GM18861 (cell line): ENCODE data around the gene IDH1.
"Not testable (repeated sequence)": the region's sequence is repeated elsewhere in the genome, so short reads cannot be mapped to it uniquely, and the experiment has no call there.

Source experiments
- ATAC-seq: cut with Tn5 transposase; IDR thresholded peaks from one replicate; pipeline ENCODE4 v1.9.1; 2021; ENCODE audit not compliant: unreplicated experiment

Gene IDH1

DNA sequence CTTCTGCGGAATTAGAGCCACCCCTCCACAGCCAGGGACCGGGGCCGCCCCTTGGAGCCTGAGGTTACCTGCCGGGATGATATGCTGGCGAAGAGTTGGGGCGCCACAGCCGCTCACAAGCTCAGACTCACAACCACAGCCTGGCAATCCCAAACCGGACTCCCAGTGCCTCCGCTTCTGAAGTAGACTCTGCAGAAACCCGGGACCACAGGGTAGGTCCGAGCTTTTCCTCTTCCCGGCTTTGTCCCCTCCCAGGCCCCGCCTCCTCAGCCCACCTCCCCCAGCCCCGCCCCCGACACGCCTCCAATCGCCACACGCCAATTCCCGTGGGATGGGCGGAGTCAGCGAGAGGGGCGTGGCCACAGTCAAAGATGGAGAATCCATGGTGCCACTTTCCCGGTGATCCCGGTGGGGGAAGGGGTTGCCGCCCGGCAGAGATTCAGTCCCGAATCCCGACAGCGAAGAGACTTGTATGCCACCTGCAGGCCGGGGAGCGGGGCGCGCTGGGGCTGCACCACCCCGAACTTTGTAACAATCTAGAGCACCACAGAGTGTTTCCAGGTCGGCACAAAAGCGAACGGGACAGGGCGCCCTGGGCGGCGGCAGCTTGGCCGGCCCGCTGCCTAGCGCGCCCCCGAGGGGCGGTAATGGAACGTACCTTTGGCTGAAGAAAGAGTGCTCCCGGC is at the start of gene IDH1:
Gene IDH1, minus strand, starts transcription at position 201 of the 686 bp plus-strand sequence. CDS start 3,520 bp downstream, outside the sequence.
- peak; percentile 75 for ATAC-seq

DNA sequence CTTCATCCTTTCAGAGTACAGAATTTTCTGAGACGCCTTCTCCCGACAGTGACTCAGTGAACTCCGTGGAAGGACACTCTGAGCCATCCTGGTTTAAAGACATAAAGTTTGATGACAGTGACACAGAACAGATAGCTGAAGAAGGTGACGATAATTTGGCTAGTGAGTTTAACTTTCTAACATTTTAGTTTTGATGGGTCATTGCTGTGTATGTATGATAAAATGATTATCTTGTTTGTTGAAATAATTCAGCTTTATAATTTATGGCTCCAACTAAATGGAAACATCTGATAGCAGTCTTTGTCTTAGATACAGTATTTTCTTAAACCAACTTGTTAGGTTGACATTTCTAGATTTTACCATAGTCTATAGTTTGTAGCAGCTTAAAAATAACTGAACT is 49.3 kb upstream of the IDH1 start:
- ATAC-seq: no peak

DNA sequence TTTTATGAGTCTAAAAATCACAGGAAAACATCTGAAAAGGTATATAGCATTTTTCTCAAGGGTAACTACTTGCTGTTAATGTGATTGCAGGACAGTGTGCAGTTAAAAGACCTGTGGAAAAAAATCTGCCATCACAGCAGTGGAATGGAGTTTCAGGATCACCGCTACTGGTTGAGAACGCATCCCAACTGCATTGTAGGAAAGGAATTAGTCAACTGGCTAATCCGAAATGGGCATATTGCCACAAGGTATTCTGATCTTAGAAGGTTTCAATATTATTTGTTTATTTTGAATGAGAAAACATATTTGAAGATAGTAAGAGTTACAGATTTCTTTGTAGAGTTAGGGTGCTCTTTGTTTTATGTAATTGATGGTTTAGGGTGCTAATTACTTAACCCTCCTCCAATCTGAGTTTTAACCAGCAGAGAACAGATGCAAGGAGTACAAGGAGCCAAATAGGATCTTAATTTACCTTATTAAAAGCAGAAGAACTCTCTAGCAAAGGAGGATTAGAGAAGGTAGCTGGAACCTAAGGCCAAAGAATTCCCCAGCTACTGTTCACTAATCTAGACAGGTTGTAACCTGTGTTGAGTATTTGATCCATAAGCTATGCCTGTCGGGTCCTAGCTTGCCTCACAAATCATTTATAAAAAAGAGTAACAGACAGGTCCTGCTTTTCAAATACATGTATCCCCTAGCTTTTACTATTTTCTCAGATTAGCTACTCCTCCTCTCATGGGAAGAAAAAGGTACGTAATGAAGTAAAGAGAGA is 46.2 kb upstream of the IDH1 start:
- ATAC-seq: no peak

DNA sequence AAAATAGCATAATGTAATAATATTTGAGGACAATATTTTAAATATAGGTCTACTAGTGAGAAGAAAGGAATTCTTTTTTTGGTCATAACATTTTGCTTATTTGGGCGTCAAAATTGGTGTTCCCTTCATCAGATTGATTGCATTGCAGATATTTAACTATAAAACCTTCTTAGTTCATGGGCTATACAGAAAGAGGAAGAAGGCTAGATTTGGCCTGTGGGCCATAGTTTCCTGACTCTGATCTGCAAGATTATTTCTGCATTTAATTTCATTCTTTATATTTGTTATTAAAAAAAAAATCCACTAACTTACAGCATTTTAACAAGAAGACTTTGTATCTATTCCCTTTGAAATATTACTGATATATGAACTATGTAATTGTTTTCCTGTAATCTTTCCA is 43.1 kb upstream of the IDH1 start:
- ATAC-seq: no peak

DNA sequence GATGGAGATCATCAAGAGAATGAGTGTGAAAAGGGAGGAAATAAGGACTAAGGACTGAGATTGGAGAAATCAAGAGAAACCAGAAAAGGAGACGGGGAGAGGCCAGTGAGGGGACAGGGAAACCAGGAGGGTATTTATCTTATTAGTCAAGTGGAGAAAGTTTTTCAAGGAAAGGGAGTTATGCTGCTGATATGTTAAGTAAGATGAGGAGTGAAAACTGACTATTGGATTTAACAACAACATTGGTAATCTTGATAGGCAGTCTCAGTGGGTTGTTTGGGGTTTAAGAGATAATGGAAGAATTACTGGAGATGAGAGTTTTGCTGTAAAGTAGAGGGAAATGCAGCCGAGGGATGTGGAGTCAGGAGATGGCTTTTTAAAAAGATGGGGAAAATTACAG is 41.7 kb upstream of the IDH1 start:
- ATAC-seq: no peak

DNA sequence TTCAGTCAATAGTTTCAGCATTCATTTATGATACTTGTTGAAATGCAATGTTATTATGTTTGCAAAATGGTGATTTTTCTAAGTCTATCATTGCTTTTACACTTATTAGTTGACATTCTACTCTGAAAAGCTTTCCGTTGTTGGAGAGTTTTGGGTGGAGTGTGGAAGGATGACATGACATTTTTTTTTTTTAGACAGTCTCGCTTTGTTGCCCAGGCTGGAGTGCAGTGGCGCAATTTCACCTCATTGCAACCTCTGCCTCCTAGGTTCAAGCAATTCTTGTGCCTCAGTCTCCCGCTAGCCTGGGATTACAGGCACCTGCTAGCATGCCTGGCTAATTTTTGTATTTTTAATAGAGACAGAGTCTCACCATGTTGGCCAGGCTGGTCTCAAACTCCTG is 41.0 kb upstream of the IDH1 start:
- no peak for ATAC-seq

DNA sequence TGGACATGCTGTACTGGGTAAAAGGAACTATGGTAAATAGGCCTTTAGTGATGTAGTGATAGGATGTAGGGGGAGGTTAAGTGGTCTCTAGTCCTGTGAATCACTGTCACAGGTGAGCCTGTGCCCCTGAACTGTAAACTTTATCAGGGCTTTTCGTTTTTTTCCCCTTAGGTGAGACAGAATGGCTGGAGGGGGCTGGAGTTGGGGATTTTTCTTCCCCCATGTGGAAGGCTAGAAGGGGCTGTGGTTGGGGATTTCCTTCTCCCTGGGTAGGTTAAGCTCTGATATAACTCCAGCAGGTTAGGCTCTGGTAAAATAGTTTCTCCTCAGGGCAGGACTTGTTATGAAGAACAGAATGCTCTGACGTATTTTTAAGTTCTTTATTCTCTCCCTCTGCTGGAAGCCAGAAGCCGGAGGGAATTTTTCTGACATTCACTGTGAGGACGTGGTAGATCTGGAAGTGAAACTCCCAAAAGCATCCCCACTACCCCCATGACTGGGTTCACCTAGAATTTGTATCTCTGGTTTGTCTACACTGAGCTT is 39.7 kb upstream of the IDH1 start:
- ATAC-seq: peak; percentile 45

DNA sequence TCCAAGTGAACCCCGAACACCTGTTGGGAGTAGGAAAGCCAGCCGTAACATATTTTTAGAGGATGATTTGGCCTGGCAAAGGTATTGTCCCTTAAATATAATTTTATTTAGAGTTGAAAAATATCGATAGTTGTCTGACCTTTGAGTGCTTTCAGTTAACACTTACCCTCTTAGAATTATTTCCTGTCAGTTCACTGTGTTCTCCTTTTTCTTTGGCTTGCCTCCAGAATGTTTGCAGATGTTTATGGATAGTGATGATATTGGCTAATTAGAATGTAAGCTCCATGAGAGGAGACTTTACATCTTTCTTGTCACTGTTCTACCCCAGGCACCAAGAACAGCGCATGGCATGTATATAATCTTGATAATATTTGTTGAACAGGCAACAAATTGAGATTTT is 31.0 kb upstream of the IDH1 start:
- ATAC-seq: no peak

DNA sequence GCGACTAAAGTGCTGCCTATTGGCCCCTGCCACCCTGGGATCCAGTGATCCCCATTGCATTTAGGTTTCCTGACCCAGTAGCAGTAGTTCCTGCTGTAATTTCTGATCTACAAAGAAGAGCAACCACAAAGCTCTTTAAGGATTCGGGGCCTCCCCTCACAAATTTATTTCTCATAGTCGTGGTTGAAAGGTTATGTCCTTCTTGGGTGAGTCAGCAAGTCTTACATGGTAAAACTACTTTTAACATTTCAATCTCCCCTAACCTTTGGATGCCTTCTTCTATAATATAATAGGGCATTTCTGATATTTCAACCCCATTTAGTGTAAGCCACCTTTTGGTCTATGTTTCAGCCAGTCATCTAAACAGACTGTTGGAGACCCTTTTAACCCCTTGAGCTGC is 26.1 kb upstream of the IDH1 start:
- ATAC-seq: no peak

DNA sequence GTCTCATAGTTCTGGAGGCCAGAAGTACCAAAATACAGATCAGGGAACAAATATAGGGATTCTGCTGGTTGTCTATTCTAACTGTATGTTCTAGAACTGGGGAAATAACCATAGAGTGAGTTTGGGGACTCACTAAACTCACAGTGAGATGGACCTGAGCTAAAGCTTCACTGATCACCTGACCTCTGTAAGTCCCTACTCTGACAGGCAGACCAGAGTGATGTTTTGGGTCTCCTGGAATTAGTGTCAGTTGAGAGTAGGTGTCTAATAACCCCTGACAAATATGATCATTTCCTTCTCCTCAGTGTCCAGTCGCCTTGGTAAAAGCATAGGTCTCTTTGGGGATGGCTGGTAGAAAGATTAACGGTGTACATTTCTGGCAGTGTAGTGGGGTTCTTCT is 25.4 kb upstream of the IDH1 start:
- no peak for ATAC-seq

DNA sequence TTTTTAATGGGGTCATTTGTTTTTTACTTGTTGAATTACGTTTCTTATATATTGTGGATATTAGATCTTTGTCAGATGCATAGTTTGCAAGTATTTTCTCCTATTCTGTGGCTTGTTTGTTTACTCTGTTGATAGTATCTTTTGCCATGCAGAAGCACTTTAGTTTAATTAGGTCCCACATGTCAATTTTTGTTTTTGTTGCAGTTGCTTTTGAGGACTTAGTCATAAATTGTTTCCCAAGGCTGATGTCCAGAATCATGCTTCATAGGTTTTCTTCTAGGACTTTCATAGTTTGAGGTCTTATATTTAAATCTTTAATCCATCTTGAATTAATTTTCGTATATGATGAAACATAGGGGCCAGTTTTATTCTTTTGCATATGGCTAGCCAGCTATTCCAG is 24.4 kb upstream of the IDH1 start:
- no peak for ATAC-seq

DNA sequence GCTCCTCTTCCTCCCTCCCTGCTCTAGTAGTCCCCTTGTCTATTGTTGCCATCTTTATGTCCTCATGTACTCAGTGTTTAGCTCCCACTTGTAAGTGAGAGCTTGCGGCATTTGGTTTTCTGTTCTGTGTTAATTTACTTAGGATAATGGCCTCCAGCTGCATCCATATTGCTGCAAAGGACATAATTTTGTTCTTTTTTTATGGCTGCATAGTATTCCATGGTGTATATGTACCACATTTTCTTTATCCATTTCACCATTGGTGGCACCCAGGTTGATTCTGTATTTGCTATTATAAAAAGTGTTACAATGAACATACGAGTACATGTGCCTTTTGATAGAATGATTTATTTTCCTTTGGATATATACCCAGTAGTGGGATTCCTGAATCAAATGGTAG is 23.7 kb upstream of the IDH1 start:
- no peak for ATAC-seq

DNA sequence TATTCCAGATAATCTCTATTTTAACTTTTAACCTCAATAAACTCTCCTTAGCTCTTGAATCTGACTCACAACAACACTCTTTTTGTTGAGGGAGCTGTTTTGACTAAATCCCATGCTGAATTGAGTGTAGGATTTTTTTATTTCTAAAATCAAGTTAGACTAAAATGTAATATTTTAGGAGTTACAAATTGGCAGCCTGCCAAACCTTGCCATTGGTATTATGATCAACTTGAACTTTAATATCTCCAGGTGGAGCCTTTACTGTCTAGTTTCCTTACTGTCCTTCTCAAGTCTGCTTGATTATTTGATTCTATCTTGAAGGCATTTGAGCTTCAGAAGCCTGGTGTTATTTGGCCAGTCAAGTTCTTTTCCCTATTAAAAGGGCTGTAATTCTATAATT is 19.9 kb upstream of the IDH1 start:
- ATAC-seq: no peak

DNA sequence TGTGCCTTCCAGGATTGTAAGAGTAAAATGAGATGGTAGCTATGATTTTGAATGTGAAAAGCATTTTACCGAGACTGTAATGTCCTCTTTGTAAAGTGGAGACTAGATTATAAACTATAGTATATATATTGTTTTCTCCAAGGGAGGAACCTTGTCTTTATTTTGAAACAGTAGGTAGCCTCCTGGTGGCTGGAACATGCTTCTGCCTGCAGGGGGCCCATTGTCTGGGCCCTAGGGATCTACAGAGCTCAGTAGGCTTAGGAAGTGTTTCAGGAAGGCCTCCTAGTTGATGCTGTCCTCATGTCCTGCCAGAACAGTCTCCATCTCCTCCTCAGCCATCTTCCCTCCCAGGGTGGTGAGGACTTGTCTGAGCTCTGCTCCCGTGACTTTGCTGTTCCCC is 14.2 kb upstream of the IDH1 start:
- no peak for ATAC-seq

DNA sequence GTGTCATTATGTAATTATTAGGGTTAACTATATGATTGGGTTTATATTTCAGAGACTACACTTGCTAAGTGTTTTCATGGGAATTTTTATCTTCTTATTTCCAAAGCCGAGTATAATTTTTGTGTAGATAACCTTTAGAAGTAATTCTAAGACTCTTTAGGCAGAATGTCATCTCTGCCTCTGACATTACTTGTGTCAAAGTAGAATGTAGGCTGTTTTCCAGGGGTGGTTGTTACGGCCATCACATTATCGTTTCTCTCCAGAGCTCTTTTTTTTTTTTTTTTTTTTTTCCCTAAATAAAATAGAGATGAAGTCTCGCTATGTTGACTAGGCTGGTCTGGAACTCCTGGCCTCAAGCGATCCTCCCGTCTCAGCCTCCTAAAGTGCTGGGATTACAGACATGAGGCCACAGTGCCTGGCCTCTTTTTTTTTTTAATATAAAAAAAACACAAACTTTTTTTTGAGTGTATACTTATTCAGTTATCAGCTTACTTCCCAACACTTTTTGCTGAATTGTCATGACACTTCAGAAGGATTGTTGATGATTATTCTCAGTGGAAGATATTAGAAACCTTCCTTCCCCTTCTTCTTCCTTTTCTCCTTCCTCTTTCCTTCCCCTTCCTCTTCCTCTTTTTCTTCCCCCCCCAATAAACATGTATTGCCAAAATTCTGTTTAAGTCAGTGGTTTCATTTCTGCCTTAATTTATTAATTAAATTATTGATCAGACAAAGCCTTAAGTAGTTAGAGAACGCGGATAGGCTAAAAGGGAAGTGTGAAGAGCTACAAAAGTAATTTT is 13.5 kb upstream of the IDH1 start:
- no peak for ATAC-seq

DNA sequence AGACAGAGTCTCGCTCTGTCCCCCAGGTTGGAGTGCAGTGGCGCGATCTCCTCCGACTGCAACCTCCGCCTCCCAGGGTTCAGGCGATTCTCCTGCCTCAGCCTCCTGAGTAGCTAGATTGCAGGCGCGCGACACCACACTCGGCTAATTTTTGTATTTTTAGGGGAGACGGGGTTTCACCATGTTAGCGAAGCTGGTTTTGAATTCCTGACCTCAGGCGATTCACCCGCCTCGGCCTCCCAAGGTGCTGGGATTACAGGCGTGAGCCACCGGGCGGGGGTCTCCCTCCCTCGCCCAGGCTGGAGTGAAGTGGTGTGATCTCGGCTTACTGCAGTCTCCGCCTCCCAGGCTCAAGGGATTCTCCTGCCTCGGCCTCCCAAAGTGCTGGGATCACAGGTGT is 12.7 kb upstream of the IDH1 start:
- not testable (repeated sequence) for ATAC-seq

DNA sequence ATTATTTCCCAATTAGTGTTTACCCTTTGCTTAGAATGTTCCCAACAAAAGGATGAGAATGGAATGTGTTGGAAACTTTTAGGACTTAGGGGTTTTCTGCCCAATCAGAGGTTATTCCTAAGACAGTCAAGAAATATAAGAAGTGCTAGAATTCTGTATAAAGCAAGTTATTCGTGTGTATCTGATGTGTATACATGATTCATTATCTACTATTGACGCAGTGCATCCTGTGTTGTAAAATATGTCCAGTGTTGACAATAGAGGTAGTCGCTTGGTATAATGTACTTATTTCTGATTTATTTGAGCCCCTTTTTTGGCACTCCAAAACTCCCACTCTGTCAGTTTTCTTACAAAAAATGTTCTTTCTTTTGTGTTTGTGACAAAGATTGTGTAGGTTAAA is 12.1 kb upstream of the IDH1 start:
- no peak for ATAC-seq

DNA sequence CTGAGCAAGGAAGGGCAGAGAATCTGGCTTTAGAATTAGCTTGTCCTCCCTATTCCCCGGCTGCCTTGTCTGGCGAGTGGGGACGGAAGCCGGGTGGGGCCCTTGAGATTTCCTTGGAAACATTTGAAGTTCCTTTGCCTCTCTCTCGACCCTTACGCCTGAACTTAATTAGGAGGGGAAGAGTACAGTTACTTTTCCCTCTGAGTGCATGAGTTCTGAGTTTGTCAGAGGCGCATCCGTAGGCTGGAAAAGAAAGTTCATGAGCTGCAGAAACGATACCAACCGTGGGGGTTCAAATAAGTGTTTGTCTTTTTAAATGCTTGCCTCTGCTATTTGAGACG is 11.7 kb upstream of the IDH1 start:
- ATAC-seq: peak; percentile 2

DNA sequence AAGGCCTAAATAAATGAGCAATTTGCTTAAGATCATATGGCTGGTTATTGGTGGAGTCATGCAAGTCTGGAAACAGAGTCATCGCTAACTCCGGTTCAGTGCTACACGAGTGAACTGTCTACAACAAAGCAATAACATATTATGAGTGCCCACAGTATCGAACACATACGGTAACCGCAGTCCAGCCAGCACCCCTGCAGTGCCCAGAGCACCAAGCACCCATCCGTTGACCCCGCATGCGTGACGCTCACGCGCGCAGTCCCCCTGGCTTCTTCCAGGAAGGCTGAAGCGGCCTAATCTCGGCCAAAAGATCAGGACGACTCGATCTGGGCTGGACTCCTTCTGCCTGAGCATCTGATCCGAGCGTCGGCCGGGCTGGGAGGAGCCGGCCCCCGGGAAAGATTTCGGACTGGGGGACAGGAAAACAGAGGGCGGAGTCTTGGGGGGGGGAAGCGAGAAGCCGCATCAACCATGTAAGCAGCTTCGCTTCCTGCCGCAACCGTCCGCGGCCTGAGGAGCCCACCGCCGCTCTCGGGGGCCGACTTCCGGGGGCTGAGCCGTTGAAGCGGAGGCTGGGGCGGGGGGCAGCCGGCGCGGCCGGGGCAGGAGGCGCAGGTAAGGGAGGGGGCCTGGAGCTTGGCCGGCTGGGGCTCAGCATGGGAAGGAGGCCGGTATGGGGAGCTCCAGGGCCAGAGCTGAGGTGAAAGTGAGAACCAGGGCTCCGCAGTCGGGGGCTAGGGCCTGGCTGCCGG is 11.1 kb upstream of the IDH1 start, which contains the start of gene PIKFYVE:
Gene PIKFYVE, plus strand, starts transcription at position 455 of the 752 bp plus-strand sequence. CDS start 5,265 bp downstream, outside the sequence.
- peak; percentile 81 for ATAC-seq

DNA sequence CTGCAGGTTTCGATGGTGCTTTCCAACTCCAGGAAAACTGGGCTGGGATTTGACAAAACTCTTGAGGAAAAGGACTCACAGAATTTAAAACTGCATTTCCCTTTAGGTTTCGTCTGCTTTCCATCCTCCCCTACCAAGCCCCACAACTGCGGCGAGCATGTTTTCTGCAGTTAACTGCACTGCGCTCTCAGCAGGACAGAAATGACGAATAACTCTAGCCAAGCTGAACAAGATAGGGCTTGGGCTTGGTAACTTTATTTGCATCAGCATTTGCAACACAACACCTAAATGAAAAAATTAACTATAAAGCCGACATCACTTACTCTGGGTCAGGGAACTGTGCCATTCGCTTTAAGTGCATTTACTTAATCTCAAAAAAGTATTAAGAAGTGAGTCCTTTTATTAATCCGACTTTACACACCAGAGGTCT is 10.5 kb upstream of the IDH1 start:
- ATAC-seq: peak; percentile 36
